ENCODE data around the gene SART1.

The SART1 gene

GRCh38 chr11:65965986-65966762 lies 4.6 kb downstream of the SART1 start:
- H3K4me1 Mint-ChIP-seq, result peaks cover 45% of the 10 kb centered on the region
- TF ChIP-seq, protein P1, sequence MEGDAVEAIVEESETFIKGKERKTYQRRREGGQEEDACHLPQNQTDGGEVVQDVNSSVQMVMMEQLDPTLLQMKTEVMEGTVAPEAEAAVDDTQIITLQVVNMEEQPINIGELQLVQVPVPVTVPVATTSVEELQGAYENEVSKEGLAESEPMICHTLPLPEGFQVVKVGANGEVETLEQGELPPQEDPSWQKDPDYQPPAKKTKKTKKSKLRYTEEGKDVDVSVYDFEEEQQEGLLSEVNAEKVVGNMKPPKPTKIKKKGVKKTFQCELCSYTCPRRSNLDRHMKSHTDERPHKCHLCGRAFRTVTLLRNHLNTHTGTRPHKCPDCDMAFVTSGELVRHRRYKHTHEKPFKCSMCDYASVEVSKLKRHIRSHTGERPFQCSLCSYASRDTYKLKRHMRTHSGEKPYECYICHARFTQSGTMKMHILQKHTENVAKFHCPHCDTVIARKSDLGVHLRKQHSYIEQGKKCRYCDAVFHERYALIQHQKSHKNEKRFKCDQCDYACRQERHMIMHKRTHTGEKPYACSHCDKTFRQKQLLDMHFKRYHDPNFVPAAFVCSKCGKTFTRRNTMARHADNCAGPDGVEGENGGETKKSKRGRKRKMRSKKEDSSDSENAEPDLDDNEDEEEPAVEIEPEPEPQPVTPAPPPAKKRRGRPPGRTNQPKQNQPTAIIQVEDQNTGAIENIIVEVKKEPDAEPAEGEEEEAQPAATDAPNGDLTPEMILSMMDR (IDR thresholded peaks at IDR 0.05), result no peak
- no peak overlapping the region for H3K27ac Mint-ChIP-seq
- H3K27me3 Mint-ChIP-seq (ENCODE audit: low read depth, poor library complexity), result no peaks in the 10 kb centered on the region
- no peak for DNase-seq
- H3K9me3 Mint-ChIP-seq, result no peaks in the 10 kb centered on the region
- H3K4me3 Mint-ChIP-seq, result no peak overlapping the region
- H3K36me3 Mint-ChIP-seq (ENCODE audit: low read depth), result peaks cover 39% of the 10 kb centered on the region

DNA sequence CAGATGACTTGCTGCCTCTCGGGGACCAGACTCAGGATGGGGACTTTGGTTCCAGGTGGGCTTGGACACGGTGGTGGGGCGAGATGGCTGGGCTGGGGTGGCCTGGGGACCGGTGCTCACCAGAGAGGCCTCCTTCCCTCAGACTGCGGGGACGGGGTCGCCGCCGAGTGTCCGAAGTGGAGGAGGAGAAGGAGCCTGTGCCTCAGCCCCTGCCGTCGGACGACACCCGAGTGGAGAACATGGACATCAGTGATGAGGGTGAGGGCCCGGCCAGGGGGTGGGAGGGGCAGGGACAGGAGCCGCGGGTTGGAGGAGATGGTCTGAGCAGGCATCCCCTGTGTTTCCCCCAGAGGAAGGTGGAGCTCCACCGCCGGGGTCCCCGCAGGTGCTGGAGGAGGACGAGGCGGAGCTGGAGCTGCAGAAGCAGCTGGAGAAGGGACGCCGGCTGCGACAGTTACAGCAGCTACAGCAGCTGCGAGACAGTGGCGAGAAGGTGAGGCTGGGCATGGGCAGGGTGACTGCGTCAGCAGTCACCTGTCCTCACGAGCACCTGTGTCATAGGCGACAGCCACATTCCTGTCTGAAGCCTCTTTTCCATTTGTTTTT lies 5.9 kb downstream of the SART1 start:
- H3K4me1 Mint-ChIP-seq, result peaks cover 35% of the 10 kb centered on the region
- TF ChIP-seq, protein P1 (IDR thresholded peaks at IDR 0.05), result no peak
- H3K27me3 Mint-ChIP-seq (ENCODE audit: low read depth, poor library complexity), result peaks cover 5% of the 10 kb centered on the region

GRCh38 chr11:65968600-65969482 lies 7.3 kb downstream of the SART1 start:
- Mint-ChIP-seq H3K9me3 (no peaks in the 10 kb centered on the region), H3K27ac (peak overlapping the region; percentile 46), H3K4me1 (peaks cover 21% of the 10 kb centered on the region), H3K27me3 (ENCODE audit: low read depth, poor library complexity) (peaks cover 5% of the 10 kb centered on the region), H3K36me3 (ENCODE audit: low read depth) (peaks cover 63% of the 10 kb centered on the region), H3K4me3 (no peak overlapping the region)
- TF ChIP-seq, protein P1 (IDR thresholded peaks at IDR 0.05), result no peak
- DNase-seq, result no peak

More for the DNA sequence above, 5.9 kb downstream of the SART1 start:
- Mint-ChIP-seq H3K4me3 (no peak overlapping the region), H3K27ac (no peak overlapping the region), H3K9me3 (no peaks in the 10 kb centered on the region), H3K36me3 (ENCODE audit: low read depth) (peaks cover 50% of the 10 kb centered on the region)
- no peak for DNase-seq

GRCh38 chr11:65972116-65972515 lies 10.6 kb downstream of the SART1 start:
- TF ChIP-seq, protein P1 (IDR thresholded peaks at IDR 0.05), result no peak
- H3K27ac Mint-ChIP-seq, result peak overlapping the region; percentile 53
- H3K9me3 Mint-ChIP-seq, result no peaks in the 10 kb centered on the region
- peaks cover 58% of the 10 kb centered on the region for H3K36me3 Mint-ChIP-seq (ENCODE audit: low read depth)
- peaks cover 5% of the 10 kb centered on the region for H3K27me3 Mint-ChIP-seq (ENCODE audit: low read depth, poor library complexity)
- peaks cover 17% of the 10 kb centered on the region for H3K4me1 Mint-ChIP-seq
- no peak for DNase-seq
- H3K4me3 Mint-ChIP-seq, result no peak overlapping the region

- H3K27ac Mint-ChIP-seq, result no peak overlapping the region
- H3K27me3 Mint-ChIP-seq (ENCODE audit: low read depth, poor library complexity), result peaks cover 5% of the 10 kb centered on the region
- peaks cover 50% of the 10 kb centered on the region for H3K36me3 Mint-ChIP-seq (ENCODE audit: low read depth)
- H3K4me3 Mint-ChIP-seq, result no peak overlapping the region
- no peak for DNase-seq
- TF ChIP-seq, protein P1 (IDR thresholded peaks at IDR 0.05), result no peak
- H3K9me3 Mint-ChIP-seq, result no peaks in the 10 kb centered on the region
- H3K4me1 Mint-ChIP-seq, result peaks cover 14% of the 10 kb centered on the region
Observed at GRCh38 chr11:65973439-65974110, 12.0 kb downstream of the SART1 start.
